Measurements from ENCODE around the gene MEX3A. TPM values are rescaled to one million over a fixed set of nuclear protein-coding genes. Genes with fewer than 3 reads are reported as not detected.

The MEX3A gene
- total and polyA plus RNA-seq, 10 of the 15 experiments (the other 5 are each of a cell fraction or from before 2014, with no cell fraction given) = 0.11 to 5.1 (median 1.7) TPM

DNA sequence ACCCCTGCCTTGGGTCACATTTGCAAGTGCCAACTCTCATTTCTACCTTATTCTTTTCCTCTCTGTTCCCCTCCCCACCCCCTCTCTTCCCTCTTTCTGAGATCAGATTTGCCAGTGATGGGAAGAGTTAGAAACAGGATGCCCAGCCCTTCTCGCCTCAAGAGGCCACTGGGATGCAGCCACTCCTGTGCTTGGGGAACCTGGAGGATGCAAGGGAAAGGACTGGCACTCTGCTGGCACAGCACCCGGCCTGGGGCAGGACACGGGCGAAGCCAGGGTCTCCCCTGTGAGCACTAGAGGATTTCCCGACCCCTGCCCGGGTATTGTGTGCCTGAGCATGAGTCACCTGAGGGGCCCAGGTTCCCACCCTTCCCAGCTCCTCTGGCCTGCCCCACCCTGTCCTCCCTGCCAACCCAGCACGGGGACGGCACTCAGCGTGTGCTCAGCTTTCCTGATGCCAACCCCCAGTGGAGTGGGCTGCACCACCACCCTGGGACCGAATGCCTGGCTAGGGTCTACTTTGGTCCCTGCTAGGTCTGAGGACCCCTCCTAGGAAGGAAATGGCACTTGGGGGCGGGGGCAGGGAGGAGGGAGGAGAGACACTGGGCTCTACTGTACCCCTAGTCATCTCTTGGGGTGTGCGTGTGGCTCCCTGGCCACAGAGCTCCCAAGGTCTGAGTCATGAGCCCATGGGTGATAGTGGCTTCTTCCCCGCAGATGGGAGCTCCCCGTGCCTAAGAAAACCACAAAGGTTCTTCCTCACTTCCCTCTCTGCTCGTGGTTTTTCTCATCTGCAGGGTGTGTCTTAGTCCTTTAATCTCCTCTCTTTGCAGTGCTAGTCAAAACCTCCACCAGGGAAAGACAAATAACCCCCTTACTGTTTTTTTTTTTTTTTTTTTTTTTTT lies 44.6 kb upstream of the MEX3A start (continued):
- TF ChIP-seq, protein P1, sequence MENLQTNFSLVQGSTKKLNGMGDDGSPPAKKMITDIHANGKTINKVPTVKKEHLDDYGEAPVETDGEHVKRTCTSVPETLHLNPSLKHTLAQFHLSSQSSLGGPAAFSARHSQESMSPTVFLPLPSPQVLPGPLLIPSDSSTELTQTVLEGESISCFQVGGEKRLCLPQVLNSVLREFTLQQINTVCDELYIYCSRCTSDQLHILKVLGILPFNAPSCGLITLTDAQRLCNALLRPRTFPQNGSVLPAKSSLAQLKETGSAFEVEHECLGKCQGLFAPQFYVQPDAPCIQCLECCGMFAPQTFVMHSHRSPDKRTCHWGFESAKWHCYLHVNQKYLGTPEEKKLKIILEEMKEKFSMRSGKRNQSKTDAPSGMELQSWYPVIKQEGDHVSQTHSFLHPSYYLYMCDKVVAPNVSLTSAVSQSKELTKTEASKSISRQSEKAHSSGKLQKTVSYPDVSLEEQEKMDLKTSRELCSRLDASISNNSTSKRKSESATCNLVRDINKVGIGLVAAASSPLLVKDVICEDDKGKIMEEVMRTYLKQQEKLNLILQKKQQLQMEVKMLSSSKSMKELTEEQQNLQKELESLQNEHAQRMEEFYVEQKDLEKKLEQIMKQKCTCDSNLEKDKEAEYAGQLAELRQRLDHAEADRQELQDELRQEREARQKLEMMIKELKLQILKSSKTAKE (IDR thresholded peaks at IDR 0.05; ENCODE audit: low read depth, poor library complexity, severe bottlenecking) = peak; percentile 94
- TF ChIP-seq HCFC1 (IDR thresholded peaks at IDR 0.05; ENCODE audit: low read length) (no peak), RAD51 (IDR thresholded peaks at IDR 0.05) (peak; percentile 33; the same call in 1 of the 2 replicates), MYB (IDR thresholded peaks at IDR 0.05; ENCODE audit: borderline replicate concordance, low read depth, low read length) (no peak), SPI1 (IDR thresholded peaks at IDR 0.05; ENCODE audit: borderline replicate concordance, insufficient read depth, low read depth, low read length) (peak; percentile 92), RAD21 (IDR thresholded peaks at IDR 0.05; ENCODE audit: insufficient read depth, low read depth, low read length) (no peak), JUNB (IDR thresholded peaks at IDR 0.05) (peak; percentile 85), MEF2A (IDR thresholded peaks at IDR 0.05; ENCODE audit: insufficient read depth, low read depth, low read length) (peak; percentile 54; the same call in 1 of the 2 replicates), ZNF207 (IDR thresholded peaks at IDR 0.05; ENCODE audit: borderline replicate concordance) (no peak), POLR2AphosphoS2 (IDR thresholded peaks at IDR 0.05; ENCODE audit: low read depth, low read length) (no peak), MTA3 (IDR thresholded peaks at IDR 0.05; ENCODE audit: borderline replicate concordance, low read length) (peak; percentile 49; the same call in 1 of the 2 replicates), BRCA1 (IDR thresholded peaks at IDR 0.05; ENCODE audit: low read depth, low read length) (no peak), ZSCAN29 (IDR thresholded peaks at IDR 0.05) (no peak), FOXK2 (IDR thresholded peaks at IDR 0.05) (no peak), JUND (IDR thresholded peaks at IDR 0.05; ENCODE audit: low read depth, low read length) (peak; percentile 65; the same call in 1 of the 2 replicates), NFIC (IDR thresholded peaks at IDR 0.05; ENCODE audit: low read depth, low read length) (peak; percentile 97)
- TF ChIP-seq, protein P2, sequence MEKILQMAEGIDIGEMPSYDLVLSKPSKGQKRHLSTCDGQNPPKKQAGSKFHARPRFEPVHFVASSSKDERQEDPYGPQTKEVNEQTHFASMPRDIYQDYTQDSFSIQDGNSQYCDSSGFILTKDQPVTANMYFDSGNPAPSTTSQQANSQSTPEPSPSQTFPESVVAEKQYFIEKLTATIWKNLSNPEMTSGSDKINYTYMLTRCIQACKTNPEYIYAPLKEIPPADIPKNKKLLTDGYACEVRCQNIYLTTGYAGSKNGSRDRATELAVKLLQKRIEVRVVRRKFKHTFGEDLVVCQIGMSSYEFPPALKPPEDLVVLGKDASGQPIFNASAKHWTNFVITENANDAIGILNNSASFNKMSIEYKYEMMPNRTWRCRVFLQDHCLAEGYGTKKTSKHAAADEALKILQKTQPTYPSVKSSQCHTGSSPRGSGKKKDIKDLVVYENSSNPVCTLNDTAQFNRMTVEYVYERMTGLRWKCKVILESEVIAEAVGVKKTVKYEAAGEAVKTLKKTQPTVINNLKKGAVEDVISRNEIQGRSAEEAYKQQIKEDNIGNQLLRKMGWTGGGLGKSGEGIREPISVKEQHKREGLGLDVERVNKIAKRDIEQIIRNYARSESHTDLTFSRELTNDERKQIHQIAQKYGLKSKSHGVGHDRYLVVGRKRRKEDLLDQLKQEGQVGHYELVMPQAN (conservative IDR thresholded peaks at IDR 0.05) = 0 out of 2 replicates have a peak, but pooled peaks have one; percentile 24
- TF ChIP-seq, protein P3, sequence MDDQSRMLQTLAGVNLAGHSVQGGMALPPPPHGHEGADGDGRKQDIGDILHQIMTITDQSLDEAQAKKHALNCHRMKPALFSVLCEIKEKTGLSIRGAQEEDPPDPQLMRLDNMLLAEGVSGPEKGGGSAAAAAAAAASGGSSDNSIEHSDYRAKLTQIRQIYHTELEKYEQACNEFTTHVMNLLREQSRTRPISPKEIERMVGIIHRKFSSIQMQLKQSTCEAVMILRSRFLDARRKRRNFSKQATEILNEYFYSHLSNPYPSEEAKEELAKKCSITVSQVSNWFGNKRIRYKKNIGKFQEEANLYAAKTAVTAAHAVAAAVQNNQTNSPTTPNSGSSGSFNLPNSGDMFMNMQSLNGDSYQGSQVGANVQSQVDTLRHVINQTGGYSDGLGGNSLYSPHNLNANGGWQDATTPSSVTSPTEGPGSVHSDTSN (IDR thresholded peaks at IDR 0.05; ENCODE audit: insufficient replicate concordance, low read depth, low read length) = no peak
- TF ChIP-seq, protein P4, sequence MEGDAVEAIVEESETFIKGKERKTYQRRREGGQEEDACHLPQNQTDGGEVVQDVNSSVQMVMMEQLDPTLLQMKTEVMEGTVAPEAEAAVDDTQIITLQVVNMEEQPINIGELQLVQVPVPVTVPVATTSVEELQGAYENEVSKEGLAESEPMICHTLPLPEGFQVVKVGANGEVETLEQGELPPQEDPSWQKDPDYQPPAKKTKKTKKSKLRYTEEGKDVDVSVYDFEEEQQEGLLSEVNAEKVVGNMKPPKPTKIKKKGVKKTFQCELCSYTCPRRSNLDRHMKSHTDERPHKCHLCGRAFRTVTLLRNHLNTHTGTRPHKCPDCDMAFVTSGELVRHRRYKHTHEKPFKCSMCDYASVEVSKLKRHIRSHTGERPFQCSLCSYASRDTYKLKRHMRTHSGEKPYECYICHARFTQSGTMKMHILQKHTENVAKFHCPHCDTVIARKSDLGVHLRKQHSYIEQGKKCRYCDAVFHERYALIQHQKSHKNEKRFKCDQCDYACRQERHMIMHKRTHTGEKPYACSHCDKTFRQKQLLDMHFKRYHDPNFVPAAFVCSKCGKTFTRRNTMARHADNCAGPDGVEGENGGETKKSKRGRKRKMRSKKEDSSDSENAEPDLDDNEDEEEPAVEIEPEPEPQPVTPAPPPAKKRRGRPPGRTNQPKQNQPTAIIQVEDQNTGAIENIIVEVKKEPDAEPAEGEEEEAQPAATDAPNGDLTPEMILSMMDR (IDR thresholded peaks at IDR 0.05 in 2 of 3, conservative IDR thresholded peaks at IDR 0.05 in 1 of 3; ENCODE audit: control insufficient read depth in 2 of 3, extremely low read depth in 1 of 3, insufficient read depth in 1 of 3, low read depth in 3 of 3, low read length in 3 of 3) = no peak
- TF ChIP-seq, protein P5, sequence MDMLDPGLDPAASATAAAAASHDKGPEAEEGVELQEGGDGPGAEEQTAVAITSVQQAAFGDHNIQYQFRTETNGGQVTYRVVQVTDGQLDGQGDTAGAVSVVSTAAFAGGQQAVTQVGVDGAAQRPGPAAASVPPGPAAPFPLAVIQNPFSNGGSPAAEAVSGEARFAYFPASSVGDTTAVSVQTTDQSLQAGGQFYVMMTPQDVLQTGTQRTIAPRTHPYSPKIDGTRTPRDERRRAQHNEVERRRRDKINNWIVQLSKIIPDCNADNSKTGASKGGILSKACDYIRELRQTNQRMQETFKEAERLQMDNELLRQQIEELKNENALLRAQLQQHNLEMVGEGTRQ (IDR thresholded peaks at IDR 0.05; ENCODE audit: borderline replicate concordance, low read depth, low read length) = no peak

Data from GM12878 (cell line).